ENCODE data around the gene ACOX1. TPM values are rescaled to one million over a fixed set of nuclear protein-coding genes. Genes with fewer than 3 reads are reported as not detected.

Gene ACOX1
- total and polyA plus RNA-seq, 2 of the 13 experiments (the other 11 are each of a cell fraction or from before 2014, with no cell fraction given) = 86.4 to 120 TPM

DNA sequence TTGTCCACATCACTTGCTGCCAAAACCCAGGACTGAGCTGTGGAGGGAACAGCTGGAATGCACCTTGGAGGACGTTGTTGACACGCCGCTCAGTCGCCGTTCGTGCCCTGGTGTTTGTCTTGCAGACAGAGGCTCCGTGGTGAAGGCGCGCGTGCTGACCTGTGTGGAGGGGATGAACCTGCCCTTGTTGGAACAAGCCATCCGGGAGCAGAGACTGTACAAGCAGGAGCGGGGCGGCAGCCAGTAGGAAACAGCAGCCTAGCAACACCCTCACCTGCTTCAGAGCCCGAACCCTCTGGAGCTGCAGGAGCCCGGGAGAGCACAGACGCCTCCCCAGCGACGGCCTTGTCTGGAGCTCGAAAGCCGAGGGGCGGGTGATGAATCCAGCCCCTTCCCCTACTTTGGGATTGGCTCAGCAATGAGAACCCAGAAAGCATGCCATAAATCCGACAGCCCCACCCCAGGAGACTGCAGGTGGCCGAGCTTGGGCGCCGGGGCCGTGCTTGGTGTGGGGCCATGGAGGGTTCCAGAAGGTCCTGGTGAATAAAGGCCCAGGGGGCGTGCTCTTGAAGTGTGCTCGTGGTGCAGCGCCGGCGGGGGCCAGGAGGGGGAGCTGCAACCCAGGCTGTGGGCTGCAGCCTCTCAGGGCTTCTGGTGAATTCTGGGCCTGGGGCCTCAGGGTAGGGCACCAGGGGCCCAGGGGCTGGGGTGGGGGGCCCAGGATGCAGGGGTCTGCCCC is 21.2 kb upstream of the ACOX1 start (continued):
- TF ChIP-seq, protein P1, sequence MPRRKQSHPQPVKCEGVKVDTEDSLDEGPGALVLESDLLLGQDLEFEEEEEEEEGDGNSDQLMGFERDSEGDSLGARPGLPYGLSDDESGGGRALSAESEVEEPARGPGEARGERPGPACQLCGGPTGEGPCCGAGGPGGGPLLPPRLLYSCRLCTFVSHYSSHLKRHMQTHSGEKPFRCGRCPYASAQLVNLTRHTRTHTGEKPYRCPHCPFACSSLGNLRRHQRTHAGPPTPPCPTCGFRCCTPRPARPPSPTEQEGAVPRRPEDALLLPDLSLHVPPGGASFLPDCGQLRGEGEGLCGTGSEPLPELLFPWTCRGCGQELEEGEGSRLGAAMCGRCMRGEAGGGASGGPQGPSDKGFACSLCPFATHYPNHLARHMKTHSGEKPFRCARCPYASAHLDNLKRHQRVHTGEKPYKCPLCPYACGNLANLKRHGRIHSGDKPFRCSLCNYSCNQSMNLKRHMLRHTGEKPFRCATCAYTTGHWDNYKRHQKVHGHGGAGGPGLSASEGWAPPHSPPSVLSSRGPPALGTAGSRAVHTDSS (CRISPR knock-in tag; conservative IDR thresholded peaks at IDR 0.05) = no peak
- TF ChIP-seq CEBPG (CRISPR knock-in tag; IDR thresholded peaks at IDR 0.05) = 0 out of 2 replicates have a peak, but pooled peaks have one; percentile 9
- TF ChIP-seq ZC3H13 (CRISPR knock-in tag; IDR thresholded peaks at IDR 0.05) = 0 out of 2 replicates have a peak, but pooled peaks have one; percentile 32
- TF ChIP-seq ZKSCAN5 (CRISPR knock-in tag; IDR thresholded peaks at IDR 0.05) = peak; percentile 49; the same call in 1 of the 2 replicates
- no peak for TF ChIP-seq MYNN (CRISPR knock-in tag; IDR thresholded peaks at IDR 0.05; ENCODE audit: low read depth)
- peak; percentile 68 for TF ChIP-seq ZFX (CRISPR knock-in tag; IDR thresholded peaks at IDR 0.05; ENCODE audit: low read depth)
- TF ChIP-seq ZSCAN5A (CRISPR knock-in tag; IDR thresholded peaks at IDR 0.05; ENCODE audit: borderline replicate concordance) = no peak
- no peak for TF ChIP-seq REPIN1 (CRISPR knock-in tag; IDR thresholded peaks at IDR 0.05; ENCODE audit: borderline replicate concordance, low read depth)
- peak; percentile 13; the same call in 1 of the 2 replicates for TF ChIP-seq PHF21A (CRISPR knock-in tag; IDR thresholded peaks at IDR 0.05)
- no peak for TF ChIP-seq MIXL1 (CRISPR knock-in tag; IDR thresholded peaks at IDR 0.05)
- no peak for TF ChIP-seq HOXD1 (CRISPR knock-in tag; IDR thresholded peaks at IDR 0.05)
- TF ChIP-seq ZNF143 (CRISPR knock-in tag; IDR thresholded peaks at IDR 0.05) = peak; percentile 17; the same call in 1 of the 2 replicates
- TF ChIP-seq MEIS2 (CRISPR knock-in tag; IDR thresholded peaks at IDR 0.05) = no peak; the same call in 1 of the 2 replicates
- TF ChIP-seq NONO (IDR thresholded peaks at IDR 0.05) = no peak
- no peak for TF ChIP-seq NONO (CRISPR knock-in tag; conservative IDR thresholded peaks at IDR 0.05)
- TF ChIP-seq IKZF4 (CRISPR knock-in tag; IDR thresholded peaks at IDR 0.05; ENCODE audit: borderline replicate concordance, low read depth, not compliant biosample characterization) = peak; percentile 87
- no peak for TF ChIP-seq ZNF207 (IDR thresholded peaks at IDR 0.05; ENCODE audit: borderline replicate concordance)
- TF ChIP-seq ERF (CRISPR knock-in tag; IDR thresholded peaks at IDR 0.05) = 0 out of 2 replicates have a peak, but pooled peaks have one; percentile 39
- TF ChIP-seq RERE (CRISPR knock-in tag; IDR thresholded peaks at IDR 0.05; ENCODE audit: low read depth) = no peak
- TF ChIP-seq SRSF4 (IDR thresholded peaks at IDR 0.05; ENCODE audit: low read depth, low read length, poor library complexity, severe bottlenecking) = no peak
- TF ChIP-seq SP4 (CRISPR knock-in tag; IDR thresholded peaks at IDR 0.05) = 0 out of 2 replicates have a peak, but pooled peaks have one; percentile 15
- TF ChIP-seq ZNF430 (CRISPR knock-in tag; IDR thresholded peaks at IDR 0.05) = peak; percentile 87; the same call in 1 of the 2 replicates
